ENCODE results near the gene POLRMT. TPM values are rescaled to one million over a fixed set of nuclear protein-coding genes. Genes with fewer than 3 reads are reported as not detected.
A peak's percentile ranks its signal among the peaks of the same experiment; 100 is the strongest.
"Not testable (repeated sequence)": the region's sequence is repeated elsewhere in the genome, so short reads cannot be mapped to it uniquely, and the experiment has no call there.

The POLRMT gene
- total RNA-seq, 1 donor: 22.0 TPM

DNA sequence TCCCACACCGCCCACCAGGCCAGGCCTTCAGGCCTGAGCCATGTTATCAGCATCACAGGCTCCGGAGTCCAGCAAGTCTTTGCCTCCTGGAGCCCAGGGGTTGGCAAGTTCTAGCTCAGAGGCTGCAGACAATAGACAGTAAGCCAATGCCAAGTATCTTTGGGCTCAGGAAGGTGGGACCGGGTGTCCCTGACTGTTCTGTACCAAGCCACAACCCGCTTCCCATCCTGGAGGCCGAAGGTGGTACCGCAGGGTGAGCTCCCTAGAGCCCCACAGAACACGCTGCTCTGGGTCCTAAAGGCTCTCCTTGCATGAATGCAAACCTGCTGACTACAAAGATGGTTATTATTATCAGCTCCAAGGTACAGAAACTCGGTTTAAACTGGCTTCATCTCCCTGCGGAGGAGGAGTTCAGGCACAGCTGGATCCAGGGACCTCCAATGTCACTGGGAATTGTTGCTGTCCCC, 37.3 kb upstream of the POLRMT start:
- no peak overlapping the region for H3K4me3 ChIP-seq (ENCODE audit: low read depth, low read length)
- DNase-seq (ENCODE audit: low read depth): no peak
- TF ChIP-seq, protein P1, sequence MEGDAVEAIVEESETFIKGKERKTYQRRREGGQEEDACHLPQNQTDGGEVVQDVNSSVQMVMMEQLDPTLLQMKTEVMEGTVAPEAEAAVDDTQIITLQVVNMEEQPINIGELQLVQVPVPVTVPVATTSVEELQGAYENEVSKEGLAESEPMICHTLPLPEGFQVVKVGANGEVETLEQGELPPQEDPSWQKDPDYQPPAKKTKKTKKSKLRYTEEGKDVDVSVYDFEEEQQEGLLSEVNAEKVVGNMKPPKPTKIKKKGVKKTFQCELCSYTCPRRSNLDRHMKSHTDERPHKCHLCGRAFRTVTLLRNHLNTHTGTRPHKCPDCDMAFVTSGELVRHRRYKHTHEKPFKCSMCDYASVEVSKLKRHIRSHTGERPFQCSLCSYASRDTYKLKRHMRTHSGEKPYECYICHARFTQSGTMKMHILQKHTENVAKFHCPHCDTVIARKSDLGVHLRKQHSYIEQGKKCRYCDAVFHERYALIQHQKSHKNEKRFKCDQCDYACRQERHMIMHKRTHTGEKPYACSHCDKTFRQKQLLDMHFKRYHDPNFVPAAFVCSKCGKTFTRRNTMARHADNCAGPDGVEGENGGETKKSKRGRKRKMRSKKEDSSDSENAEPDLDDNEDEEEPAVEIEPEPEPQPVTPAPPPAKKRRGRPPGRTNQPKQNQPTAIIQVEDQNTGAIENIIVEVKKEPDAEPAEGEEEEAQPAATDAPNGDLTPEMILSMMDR (IDR thresholded peaks at IDR 0.05; ENCODE audit: insufficient read depth, low read length): peak; percentile 23

DNA sequence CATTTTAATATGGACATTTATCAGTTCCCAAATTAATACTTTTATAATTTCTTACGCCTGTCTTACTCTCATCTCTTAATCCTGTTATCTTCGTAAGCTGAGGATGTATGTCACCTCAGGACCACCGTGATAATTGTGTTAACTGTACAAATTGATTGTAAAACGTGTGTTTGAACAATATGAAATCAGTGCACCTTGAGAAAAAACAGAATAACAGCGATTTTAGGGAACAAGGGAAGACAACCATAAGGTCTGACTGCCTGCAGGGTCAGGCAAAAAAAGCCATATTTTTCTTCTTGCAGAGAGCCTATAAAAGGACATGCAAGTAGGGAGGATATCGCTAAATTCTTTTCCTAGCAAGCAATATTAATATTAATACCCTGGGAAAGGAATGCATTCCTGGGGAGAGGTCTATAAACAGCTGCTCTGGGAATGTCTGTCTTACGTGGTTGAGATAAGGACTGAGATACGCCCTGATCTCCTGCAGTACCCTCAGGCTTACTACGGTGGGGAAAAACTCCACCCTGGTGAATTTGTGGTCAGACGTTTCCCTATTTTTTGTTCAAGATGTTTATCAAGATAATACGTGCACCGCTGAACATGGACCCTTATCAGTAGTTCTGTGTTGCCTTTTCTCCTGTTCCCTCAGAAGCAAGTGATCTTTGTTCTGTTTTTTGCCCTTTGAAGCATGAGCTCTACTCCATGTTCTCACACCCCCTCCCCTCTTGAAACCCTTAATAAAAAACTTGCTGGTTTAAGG, 35.5 kb upstream of the POLRMT start:
- not testable (repeated sequence) for H3K4me3 ChIP-seq (ENCODE audit: low read depth, low read length)
- DNase-seq (ENCODE audit: low read depth): peak; percentile 62

DNA sequence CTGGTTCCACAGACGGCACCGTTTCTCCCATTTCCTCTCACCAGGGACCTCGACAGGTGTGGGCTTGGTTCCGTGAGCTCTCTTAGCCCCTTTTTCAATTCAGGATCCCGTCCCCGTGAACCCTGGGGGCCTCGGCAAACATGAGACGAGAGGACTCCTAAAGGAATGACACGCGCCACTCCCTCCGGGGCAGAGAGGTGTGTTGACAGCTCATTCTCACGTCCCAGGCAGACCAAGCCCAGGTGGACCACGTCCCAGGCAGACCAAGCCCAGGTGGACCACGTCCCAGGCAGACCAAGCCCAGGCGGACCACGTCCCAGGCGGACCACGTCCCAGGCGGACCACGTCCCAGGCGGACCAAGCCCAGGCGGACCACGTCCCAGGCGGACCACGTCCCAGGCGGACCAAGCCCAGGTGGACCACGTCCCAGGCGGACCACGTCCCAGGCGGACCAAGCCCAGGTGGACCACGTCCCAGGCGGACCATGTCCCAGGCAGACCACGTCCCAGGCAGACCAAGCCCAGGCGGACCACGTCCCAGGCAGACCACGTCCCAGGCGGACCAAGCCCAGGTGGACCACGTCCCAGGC, 33.7 kb upstream of the POLRMT start:
- H3K4me3 ChIP-seq (ENCODE audit: low read depth, low read length); DNase-seq (ENCODE audit: low read depth): not testable (repeated sequence)

DNA sequence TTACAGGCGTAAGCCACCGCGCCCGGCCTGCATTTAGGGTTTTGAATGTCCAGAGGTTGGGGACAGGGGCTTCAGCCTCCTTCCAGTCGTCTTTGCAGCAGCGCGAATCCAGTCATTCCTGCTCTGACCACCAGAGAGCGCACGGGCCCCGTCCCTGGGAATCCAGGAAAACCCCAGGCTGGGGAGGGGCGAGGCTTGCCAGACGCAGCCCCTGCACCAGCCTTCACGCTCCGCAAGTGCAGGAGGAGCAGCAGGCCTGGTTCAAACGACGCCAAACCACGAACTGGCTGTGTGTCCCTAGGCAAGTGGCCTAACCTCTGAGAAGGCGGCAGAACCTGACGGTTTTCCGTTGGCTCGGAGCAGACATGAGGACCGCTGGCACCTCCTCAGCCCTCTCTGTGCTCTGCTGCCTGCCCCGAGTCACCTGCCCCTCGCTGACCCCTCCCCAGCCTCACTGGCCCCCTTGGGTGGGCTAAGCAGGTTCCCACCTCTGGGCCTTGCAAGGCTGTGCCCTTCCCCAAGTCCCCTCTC, 31.6 kb upstream of the POLRMT start:
- peak overlapping the region; percentile 40 for H3K4me3 ChIP-seq (ENCODE audit: low read depth, low read length)
- peak; percentile 75 for DNase-seq (ENCODE audit: low read depth)
- TF ChIP-seq, protein P1 (IDR thresholded peaks at IDR 0.05; ENCODE audit: insufficient read depth, low read length): peak; percentile 94

DNA sequence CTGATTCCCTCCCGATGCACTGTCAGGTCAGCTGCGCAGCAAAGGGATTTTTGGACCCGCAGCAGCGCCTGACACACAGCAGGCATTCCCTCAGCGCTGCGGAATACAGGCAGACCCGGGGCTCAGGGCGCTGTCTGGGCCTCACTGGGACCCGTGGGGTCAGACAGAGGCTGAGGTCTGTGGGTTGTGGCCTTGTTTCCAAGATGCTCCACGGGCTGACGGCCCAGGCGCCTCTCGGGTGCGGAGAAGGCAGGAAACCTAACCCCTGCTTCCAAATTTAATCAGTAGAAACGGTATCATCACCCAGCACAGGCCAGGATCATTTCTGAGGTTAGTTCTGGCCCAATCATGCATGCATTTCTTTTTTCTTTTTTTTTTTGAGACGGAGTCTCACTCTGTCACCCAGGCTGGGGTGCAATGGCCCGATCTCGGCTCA, 30.4 kb upstream of the POLRMT start:
- no peak for DNase-seq (ENCODE audit: low read depth)
- peak overlapping the region; percentile 69 for H3K4me3 ChIP-seq (ENCODE audit: low read depth, low read length)
- TF ChIP-seq, protein P1 (IDR thresholded peaks at IDR 0.05; ENCODE audit: insufficient read depth, low read length): no peak

DNA sequence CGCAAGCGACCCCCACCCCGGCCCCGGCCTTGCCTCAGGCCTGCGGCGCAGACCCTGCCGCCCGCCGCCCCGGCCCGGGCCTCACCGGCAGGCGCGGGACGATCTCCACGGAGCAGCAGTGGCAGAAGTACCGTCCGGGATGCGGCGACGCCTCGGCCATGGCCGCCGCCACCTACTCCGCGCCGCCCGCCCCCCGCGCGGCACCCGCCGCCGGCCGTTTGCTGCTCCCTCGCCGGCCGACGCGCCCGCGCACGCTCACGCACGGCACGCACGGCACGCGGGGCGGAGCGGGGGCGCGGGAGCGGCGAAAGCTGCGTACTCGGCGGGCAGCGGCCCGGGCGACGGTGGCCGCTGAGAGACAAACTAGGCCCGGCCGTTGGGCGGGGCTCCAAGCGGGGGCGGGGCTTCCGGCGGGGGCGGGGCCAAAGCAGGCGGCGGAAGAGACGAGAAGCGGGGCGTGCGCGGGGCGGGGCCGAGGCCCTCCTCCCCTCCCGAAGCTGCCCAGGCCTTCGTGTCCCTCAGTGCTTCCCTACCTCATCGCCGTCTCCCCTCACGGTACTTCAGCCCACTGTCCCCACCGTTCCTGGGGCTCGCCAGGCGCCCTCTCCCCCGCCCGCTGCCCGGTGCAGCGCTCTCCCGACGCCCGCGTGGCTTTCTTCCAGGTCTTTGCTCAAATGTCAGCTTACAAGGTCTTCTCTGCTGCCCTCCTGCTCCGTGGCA, 29.8 kb upstream of the POLRMT start, which contains the start of gene RNF126:
Gene RNF126, minus strand, starts transcription at position 253 of the 720 bp plus-strand sequence. Its CDS starts 93 bp downstream, at position 160.
- H3K4me3 ChIP-seq (ENCODE audit: low read depth, low read length): peak within 1 kb of the TSS; percentile 84
- TF ChIP-seq, protein P1 (IDR thresholded peaks at IDR 0.05; ENCODE audit: insufficient read depth, low read length): no peak
- DNase-seq (ENCODE audit: low read depth): peak; percentile 87

DNA sequence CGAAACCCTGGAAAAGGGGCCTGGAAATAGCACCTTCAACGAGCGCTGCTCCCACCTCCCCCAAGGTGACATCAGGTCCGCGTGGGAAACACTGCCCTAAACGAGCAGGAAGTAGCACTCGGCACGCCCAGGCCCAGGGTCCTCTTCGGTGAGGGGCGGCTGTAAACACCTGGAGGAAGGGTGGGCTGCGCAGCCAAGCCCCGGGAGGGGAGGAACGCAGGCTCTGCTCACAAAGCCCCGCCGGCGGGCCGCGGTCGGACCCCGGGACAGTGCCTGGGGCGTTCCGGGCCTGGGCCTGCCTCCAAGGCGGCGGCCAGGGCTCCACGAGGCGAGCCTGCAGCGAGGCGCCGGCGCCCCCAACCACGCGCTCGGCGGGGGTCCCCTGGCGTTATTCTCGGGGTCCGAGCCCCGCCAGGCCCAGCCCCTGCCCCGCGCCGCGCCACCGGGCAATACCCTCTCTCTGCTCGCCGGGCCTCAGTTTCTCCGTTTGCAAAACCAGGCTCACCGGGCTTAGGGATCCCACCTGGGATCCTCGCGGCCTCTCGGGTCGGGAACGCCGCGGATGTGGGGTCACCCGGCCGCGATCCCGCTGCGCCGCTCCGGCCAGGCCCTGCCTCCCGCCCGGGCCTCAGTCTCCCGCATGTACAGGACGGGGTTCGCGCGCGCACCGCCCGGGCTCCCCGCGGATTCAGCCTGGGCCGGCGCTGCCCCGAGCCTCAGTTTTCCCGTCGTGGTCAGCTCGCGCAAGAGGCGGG, 29.0 kb upstream of the POLRMT start:
- peak overlapping the region; percentile 84 for H3K4me3 ChIP-seq (ENCODE audit: low read depth, low read length)
- peak; percentile 19 for DNase-seq (ENCODE audit: low read depth)
- TF ChIP-seq, protein P1 (IDR thresholded peaks at IDR 0.05; ENCODE audit: insufficient read depth, low read length): no peak

Measured in fibroblast of the aortic adventitia (primary cell).